ENCODE results near the gene RAB22A.

The RAB22A gene

GRCh38 chr20:58309591-58310290 lies at the start of gene RAB22A:
TSS of gene RAB22A (plus strand) at chr20:58309715. CDS start at chr20:58309977, 262 bp downstream.
- H2AFZ ChIP-seq (ENCODE audit: low read depth, low read length): peak within 1 kb of the TSS; percentile 79
- H3K79me2 ChIP-seq (ENCODE audit: low read length): peaks cover 17% of the 10 kb centered on the region
- H3K27me3 ChIP-seq (ENCODE audit: low read depth, low read length): no peaks in the 10 kb centered on the region
- H3K4me3 ChIP-seq (ENCODE audit: low read length): peak within 1 kb of the TSS; percentile 82
- H3K9ac ChIP-seq (ENCODE audit: low read length): peak within 1 kb of the TSS; percentile 78
- H3K9me3 ChIP-seq (ENCODE audit: insufficient read depth, low read length): no peaks in the 10 kb centered on the region
- H3K36me3 ChIP-seq (replicated peaks; ENCODE audit: low read depth, low read length): peaks cover 19% of the 10 kb centered on the region
- H3K4me1 ChIP-seq (ENCODE audit: low read length): peaks cover 25% of the 10 kb centered on the region
- no peak for TF ChIP-seq EZH2phosphoT487 (IDR thresholded peaks at IDR 0.05; ENCODE audit: low read depth)
- TF ChIP-seq, protein P1, sequence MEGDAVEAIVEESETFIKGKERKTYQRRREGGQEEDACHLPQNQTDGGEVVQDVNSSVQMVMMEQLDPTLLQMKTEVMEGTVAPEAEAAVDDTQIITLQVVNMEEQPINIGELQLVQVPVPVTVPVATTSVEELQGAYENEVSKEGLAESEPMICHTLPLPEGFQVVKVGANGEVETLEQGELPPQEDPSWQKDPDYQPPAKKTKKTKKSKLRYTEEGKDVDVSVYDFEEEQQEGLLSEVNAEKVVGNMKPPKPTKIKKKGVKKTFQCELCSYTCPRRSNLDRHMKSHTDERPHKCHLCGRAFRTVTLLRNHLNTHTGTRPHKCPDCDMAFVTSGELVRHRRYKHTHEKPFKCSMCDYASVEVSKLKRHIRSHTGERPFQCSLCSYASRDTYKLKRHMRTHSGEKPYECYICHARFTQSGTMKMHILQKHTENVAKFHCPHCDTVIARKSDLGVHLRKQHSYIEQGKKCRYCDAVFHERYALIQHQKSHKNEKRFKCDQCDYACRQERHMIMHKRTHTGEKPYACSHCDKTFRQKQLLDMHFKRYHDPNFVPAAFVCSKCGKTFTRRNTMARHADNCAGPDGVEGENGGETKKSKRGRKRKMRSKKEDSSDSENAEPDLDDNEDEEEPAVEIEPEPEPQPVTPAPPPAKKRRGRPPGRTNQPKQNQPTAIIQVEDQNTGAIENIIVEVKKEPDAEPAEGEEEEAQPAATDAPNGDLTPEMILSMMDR (IDR thresholded peaks at IDR 0.05; ENCODE audit: low read depth, low read length): no peak
- H4K20me1 ChIP-seq (ENCODE audit: insufficient read depth, low read length): no peaks in the 10 kb centered on the region
- H3K4me2 ChIP-seq (ENCODE audit: low read length): peak within 1 kb of the TSS; percentile 81
- H3K27ac ChIP-seq (ENCODE audit: low read length): 0 out of 2 replicates have a peak within 1 kb of the TSS, but pooled peaks have one; percentile 1

- TF ChIP-seq EZH2phosphoT487 (IDR thresholded peaks at IDR 0.05; ENCODE audit: low read depth): no peak
- TF ChIP-seq, protein P1 (IDR thresholded peaks at IDR 0.05; ENCODE audit: low read depth, low read length): no peak
- H3K4me2 ChIP-seq (ENCODE audit: low read length): no peak overlapping the region
These were observed 49.5 kb upstream of the RAB22A start for GRCh38 chr20:58260006-58260405.

DNA sequence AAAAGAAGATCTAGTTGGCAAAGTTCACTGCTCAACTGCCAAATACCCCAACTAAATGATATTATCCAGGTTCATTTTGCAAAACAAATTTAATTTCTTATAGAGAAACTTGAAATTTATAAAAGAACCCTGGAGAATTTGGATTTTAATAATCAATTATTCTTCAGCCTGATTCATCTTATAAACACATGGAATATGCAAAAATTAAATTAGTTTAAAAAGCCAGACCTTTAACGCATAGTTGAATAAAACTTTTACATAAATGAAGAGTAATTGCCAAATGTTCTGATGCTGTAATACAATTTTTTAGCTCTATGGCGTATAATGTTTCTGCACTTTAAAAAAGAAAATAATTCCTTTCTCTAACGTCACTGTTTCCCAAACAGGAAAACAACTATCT lies 47.9 kb upstream of the RAB22A start:
- Histone ChIP-seq H3K9me3 (ENCODE audit: insufficient read depth, low read length) (no peaks in the 10 kb centered on the region), H4K20me1 (ENCODE audit: insufficient read depth, low read length) (no peaks in the 10 kb centered on the region), H3K4me1 (ENCODE audit: low read length) (no peaks in the 10 kb centered on the region), H2AFZ (ENCODE audit: low read depth, low read length) (no peak overlapping the region), H3K4me2 (ENCODE audit: low read length) (no peak overlapping the region), H3K27ac (ENCODE audit: low read length) (no peak overlapping the region), H3K27me3 (ENCODE audit: low read depth, low read length) (no peaks in the 10 kb centered on the region), H3K36me3 (replicated peaks; ENCODE audit: low read depth, low read length) (peaks cover 7% of the 10 kb centered on the region), H3K79me2 (ENCODE audit: low read length) (no peaks in the 10 kb centered on the region), H3K4me3 (ENCODE audit: low read length) (no peak overlapping the region), H3K9ac (ENCODE audit: low read length) (no peak overlapping the region)
- TF ChIP-seq EZH2phosphoT487 (IDR thresholded peaks at IDR 0.05; ENCODE audit: low read depth): no peak
- TF ChIP-seq, protein P1 (IDR thresholded peaks at IDR 0.05; ENCODE audit: low read depth, low read length): no peak

More at GRCh38 chr20:58260006-58260405, 49.5 kb upstream of the RAB22A start:
- Histone ChIP-seq H3K9me3 (ENCODE audit: insufficient read depth, low read length) (no peaks in the 10 kb centered on the region), H4K20me1 (ENCODE audit: insufficient read depth, low read length) (no peaks in the 10 kb centered on the region), H3K4me3 (ENCODE audit: low read length) (no peak overlapping the region), H3K27me3 (ENCODE audit: low read depth, low read length) (no peaks in the 10 kb centered on the region), H2AFZ (ENCODE audit: low read depth, low read length) (no peak overlapping the region), H3K36me3 (replicated peaks; ENCODE audit: low read depth, low read length) (peaks cover 7% of the 10 kb centered on the region), H3K27ac (ENCODE audit: low read length) (no peak overlapping the region), H3K9ac (ENCODE audit: low read length) (no peak overlapping the region), H3K4me1 (ENCODE audit: low read length) (no peaks in the 10 kb centered on the region), H3K79me2 (ENCODE audit: low read length) (no peaks in the 10 kb centered on the region)

DNA sequence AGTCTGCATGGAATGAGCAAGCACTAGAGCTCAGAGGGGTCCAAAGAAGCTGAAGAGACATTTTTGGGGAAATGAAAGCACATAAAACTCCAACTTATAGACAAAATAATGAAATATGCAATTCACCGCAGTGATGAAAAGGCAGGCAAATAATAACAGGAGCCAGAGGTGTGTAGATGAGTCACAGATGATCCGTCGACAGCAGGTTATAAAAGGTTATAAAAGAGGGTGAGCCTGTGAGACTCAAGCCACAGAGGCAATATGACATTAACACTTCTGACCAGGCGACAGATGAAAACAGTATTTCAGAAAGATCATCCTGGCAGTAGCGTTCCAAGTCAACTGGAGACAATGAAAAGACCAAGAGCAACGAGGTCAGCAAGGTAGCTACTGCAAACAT lies 45.2 kb upstream of the RAB22A start:
- no peaks in the 10 kb centered on the region for H3K4me1 ChIP-seq (ENCODE audit: low read length)
- H3K4me2 ChIP-seq (ENCODE audit: low read length): no peak overlapping the region
- H4K20me1 ChIP-seq (ENCODE audit: insufficient read depth, low read length): no peaks in the 10 kb centered on the region
- peaks cover 7% of the 10 kb centered on the region for H3K36me3 ChIP-seq (replicated peaks; ENCODE audit: low read depth, low read length)
- TF ChIP-seq, protein P1 (IDR thresholded peaks at IDR 0.05; ENCODE audit: low read depth, low read length): no peak
- no peak for TF ChIP-seq EZH2phosphoT487 (IDR thresholded peaks at IDR 0.05; ENCODE audit: low read depth)
- no peak overlapping the region for H3K9ac ChIP-seq (ENCODE audit: low read length)
- no peaks in the 10 kb centered on the region for H3K9me3 ChIP-seq (ENCODE audit: insufficient read depth, low read length)
- no peaks in the 10 kb centered on the region for H3K27me3 ChIP-seq (ENCODE audit: low read depth, low read length)
- no peaks in the 10 kb centered on the region for H3K79me2 ChIP-seq (ENCODE audit: low read length)
- H3K4me3 ChIP-seq (ENCODE audit: low read length): no peak overlapping the region
- H3K27ac ChIP-seq (ENCODE audit: low read length): no peak overlapping the region
- no peak overlapping the region for H2AFZ ChIP-seq (ENCODE audit: low read depth, low read length)
